HG02981 (cell line): ENCODE measurements around the gene SPTBN4.
A peak's percentile ranks its signal among the peaks of the same experiment; 100 is the strongest.
"Not testable (repeated sequence)": the region's sequence is repeated elsewhere in the genome, so short reads cannot be mapped to it uniquely, and the experiment has no call there.

Experiments used
- ATAC-seq: cut with Tn5 transposase; IDR thresholded peaks from one replicate; pipeline ENCODE4 v1.9.1; 2021; ENCODE audit warnings: mild to moderate bottlenecking, moderate library complexity; ENCODE audit not compliant: unreplicated experiment

The SPTBN4 gene

DNA sequence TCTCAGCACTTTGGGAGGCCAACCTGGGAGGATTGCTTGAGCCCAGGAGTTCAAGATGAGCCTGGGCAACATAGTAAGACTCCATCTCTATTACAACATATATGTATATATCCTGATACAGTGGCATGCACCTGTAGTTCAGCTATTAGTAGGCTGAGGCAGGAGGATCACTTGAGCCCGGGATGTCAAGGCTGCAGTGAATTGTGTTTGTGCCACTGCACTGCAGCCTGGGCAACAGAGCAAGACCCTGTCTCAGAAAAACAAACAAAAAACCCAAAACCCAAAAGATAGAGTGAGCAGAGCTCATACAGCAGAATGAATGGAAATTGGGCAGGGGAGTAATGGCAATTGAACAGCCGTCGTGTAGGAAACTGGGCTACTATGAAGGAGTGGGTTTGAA is 92.6 kb downstream of the SPTBN4 start:
- no peak for ATAC-seq

DNA sequence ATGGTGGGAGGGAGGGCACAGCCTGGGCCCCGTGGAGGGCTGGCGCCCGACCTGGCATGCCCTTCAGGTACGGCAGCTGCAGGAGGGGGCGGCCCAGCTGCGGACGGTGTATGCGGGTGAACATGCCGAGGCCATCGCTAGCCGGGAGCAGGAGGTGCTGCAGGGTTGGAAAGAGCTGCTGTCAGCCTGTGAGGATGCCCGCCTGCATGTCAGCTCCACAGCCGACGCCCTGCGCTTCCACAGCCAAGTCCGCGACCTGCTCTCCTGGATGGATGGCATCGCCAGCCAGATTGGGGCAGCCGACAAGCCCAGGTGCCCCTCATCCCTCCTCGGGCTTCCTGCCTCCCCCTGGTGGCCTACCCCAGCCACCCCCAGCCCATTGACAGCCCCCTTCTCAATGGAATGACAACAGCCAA is 93.3 kb downstream of the SPTBN4 start:
- ATAC-seq: no peak

DNA sequence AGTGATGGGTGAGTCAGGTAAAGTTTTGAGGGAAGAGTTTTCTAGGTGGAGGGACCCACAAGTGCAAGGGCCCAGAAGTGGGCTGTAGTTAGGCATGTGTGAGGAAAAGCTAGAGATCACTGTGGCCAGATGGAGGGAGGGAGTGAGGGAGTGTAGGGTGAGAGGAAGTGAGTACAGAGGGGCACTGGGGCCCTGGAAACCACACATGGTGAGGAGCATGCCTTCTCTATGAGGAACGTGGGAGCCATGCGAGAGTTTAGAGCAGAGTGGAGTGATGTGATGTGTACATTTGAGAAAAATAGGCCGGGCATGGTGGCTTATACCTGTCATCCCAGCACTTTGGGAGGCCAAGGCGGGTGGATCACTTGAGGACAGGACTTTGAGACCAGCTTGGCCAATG is 95.1 kb downstream of the SPTBN4 start:
- ATAC-seq: no peak

DNA sequence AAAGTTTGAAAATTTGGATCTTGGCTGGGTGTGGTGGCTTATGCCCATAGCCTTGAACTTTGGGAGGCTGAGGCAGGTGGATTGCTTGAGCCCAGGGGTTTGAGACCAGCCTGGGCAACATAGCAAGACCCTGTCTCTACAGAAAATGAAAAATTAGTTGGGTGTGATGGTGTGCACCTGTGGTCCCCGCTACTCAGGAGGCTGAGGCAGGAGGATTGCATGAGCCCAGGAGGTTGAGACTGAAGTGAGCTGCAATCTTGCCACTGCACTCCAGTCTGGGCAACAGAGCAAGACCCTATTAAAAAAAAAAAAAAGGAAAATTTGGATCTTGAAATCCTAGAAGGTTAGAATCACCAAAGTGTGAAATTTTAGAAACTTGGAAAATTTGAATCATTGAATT is 97.7 kb downstream of the SPTBN4 start:
- ATAC-seq: not testable (repeated sequence)

GRCh38 chr19:40565355-40565754 is 98.6 kb downstream of the SPTBN4 start:
- no peak for ATAC-seq

DNA sequence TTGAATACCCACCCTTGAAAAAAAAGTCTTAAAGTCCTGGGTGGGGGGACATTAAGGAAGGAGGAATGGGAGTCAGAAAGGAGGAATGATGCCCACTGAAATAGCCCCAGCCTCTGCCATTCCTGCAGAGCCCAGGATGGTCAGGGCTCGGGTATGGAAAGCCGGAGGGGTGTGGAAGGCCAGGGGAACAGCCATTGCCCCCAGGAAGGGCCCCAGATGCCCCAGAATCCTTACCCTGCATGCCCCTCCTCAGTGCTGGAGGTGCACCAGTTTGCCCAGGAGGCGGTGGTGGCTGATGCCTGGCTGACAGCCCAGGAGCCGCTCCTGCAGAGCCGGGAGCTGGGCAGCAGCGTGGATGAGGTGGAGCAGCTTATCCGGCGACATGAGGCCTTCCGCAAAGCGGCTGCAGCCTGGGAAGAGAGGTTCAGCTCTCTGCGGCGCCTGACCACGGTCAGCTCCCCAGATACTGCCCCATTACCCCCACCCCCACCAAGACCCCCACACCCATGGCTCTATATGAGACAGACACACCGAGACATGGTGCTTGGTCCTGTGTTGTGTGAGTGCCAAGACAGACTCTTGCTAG is 99.2 kb downstream of the SPTBN4 start:
- no peak for ATAC-seq

DNA sequence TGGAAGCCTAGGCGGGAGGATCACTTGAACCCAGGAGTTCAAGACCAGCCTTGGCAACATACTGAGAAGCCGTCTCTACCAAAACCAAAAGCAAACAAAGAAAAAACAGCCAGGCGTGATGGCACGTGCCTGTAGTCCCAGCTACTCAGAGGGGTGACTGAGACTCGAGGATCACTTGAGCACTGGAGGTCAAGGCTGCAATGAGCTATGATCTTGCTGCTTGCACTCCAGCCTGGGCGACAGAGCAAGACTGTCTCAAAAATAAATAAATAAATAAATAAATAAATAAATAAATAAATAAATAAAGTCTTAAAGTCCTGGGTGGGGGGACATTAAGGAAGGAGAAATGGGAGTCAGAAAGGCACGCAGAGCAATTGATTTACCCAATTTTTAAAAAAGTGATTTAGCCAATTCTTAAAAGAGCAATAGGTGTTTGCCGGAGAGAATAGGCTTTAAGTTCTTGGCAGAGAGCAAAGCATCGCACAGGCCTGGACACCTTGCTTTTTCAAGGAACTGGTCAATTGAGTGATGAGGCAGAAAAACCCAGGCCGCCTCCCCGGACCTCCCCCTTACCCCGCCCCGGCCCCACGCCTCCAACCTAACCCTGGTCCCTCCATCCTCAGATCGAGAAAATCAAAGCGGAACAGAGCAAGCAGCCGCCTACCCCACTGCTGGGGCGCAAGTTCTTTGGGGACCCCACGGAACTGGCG is 100.4 kb downstream of the SPTBN4 start:
- no peak for ATAC-seq

DNA sequence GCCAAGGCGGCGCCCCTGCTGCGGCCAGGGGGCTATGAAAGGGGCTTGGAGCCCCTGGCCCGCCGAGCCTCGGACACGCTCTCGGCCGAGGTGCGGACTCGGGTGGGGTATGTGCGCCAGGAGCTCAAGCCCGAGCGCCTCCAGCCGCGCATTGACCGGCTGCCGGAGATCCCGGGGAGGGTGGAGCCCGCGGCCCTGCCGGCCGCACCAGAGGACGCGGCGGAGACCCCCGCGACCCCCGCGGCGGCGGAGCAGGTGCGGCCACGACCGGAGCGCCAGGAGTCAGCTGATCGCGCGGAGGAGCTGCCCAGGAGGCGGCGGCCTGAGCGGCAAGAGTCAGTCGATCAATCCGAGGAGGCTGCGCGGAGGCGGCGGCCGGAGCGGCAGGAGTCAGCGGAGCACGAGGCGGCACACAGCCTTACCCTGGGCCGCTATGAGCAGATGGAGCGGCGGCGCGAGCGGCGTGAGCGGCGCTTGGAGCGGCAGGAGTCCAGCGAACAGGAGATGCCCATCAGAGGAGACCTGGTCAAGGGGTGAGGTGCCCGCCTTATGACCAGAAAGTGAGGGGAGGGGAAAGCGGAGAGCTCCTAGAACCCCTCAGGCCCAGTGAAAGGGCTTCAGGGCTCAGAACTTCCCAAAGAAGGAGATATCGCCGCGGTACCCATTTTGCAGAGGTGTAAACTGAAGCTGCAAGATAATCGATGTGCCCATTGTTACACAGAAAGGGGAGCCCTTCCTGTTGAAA is 101.1 kb downstream of the SPTBN4 start:
- no peak for ATAC-seq

GRCh38 chr19:40570313-40571004 is 103.7 kb downstream of the SPTBN4 start:
- ATAC-seq: peak; percentile 73

GRCh38 chr19:40571005-40571318 is 104.2 kb downstream of the SPTBN4 start:
- ATAC-seq: no peak

- ATAC-seq: no peak
Observed at GRCh38 chr19:40571831-40572495, 105.2 kb downstream of the SPTBN4 start.

GRCh38 chr19:40575326-40575725 is 108.5 kb downstream of the SPTBN4 start:
- ATAC-seq: no peak

DNA sequence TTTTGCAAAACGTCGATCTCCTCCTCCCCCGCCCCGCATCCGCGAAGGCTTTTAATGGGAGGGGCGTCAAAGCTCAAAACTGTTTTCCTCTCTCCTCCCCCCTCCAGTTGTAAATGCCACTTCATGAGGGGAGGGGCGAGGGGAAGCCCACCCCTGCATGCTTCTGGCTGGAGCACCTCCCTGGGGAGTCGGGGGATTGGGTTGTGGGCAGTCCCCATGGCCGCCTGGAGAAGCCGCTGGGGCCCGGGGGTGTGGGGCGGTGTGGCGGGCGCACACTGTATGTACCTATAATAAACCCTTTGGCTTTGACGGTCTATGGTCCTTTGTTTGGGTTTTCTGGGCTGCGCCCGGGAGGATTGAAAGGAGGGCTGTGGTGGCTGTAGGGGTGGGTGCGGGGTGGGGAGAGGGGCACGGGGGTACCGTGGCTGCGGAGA is 109.4 kb downstream of the SPTBN4 start:
- ATAC-seq: no peak

DNA sequence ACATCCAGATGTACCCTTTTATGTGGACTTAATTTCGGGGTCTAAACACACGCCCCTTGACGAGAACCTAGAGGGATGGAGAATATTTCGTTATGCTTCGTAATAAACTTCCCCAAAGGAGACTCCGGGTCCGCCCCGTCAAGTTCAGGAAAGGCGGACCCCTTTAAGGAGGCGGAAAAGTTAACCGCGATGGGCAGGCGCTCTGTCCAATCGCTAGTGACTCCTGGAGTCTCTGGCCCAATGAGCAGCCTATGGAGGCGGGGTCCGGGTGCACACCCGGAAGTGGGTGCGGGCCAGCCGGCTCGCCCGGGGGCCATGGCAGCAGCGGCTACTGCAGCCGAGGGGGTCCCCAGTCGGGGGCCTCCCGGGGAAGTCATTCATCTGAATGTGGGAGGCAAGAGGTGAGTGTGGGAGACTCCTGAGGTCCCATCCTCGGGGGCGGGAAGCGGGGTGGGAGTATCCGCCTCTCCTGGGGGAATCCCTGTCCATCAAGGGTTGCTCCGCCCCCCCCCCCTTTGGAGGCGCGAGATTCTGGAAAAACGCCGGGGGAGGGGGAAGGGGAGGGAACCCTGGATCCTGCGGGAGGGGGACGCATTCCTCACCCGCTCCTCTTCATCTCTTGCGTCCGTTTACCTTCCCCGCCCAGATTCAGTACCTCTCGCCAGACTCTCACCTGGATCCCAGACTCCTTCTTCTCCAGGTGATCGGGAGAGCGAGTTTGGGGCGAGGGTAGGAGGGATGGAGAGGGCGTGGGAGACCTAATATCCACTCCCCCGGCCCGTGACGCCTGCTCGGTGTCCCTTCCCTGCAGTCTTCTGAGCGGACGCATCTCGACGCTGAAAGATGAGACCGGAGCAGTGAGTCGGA is 110.0 kb downstream of the SPTBN4 start, which contains the start of gene SHKBP1:
Gene SHKBP1, plus strand, starts transcription at position 289 of the 867 bp plus-strand sequence. Its CDS starts 27 bp downstream, at position 316.
- peak; percentile 96 for ATAC-seq

DNA sequence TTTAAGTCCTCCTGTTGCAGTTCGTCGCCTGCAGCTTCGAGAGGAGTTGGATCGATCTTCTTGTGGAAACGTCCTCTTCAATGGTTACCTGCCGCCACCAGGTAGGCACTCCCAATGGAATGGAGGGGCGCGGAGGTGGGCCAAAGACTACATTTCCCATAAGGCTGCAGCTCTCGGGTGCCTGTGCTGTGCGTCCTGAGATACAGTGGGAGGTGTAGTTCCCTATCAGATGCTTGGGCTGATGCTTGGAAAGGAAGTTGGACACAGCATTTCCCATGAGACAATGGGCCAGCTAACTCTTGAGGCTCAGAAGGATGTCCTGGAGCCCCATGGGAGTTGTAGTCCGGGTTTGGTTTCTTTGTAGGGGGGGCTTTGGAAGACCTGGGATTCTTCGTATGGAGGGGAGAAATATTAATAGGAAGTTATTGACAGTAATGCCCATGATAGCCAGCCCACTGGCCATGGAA is 111.7 kb downstream of the SPTBN4 start:
- ATAC-seq: no peak

- no peak for ATAC-seq
Observed at GRCh38 chr19:40580619-40581018, 113.8 kb downstream of the SPTBN4 start.

DNA sequence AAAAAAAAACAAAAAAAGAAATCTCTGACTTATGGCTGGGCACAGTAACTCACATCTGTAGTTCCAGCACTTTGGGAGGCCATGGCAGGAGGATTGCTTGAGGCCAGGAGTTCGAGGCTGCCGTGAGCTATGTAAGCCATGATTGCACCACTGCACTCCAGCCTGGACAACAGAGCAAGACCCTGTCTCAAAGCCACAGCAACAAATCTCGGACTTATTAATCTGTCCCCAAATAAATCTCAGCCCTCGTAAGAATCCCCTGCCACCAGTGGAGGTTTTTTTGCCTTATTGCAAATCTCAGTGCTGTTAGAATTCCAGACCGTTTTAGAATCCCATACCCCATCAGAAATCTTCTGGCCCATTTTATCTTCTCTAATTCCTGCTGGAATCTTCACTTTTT is 114.7 kb downstream of the SPTBN4 start:
- no peak for ATAC-seq

DNA sequence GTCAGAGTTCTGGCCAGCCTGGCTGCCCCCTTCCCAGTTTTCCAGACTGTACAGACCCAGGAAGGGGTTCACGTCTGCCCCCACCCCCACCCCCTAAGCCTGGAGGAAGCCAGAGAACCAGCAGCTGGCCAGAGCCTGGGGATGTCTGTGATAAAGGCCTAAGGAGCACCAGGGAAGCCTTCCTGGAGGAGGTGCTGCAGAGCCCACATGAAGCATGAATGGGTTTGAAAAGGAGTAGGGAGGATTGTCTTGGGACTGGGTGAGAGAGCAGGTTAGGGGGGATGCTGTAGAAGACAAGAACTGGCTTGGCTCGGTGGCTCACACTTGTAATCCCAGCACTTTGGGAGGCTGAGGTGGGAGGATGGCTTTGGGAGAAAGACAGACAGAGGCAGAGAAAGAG is 115.7 kb downstream of the SPTBN4 start:
- ATAC-seq: no peak

- ATAC-seq: no peak
Observed at GRCh38 chr19:40583283-40583682, 116.5 kb downstream of the SPTBN4 start.

DNA sequence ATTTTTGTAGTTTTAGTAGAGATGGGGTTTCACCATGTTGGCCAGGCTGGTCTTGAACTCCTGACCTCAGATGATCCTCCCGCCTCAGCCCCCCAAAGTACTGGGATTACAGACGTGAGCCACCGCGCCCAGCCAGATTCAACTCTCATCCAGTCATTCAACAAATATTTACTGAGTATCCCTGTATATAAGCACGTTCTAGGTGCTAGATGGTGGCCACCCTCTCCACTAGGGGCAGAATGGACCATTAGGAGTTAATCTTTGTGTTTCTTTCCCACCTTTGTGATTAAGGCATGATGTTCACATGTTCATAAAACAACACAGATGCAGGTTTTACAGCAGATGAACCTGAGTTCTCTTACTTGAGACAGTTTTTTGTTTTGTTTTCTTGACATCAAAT is 117.2 kb downstream of the SPTBN4 start:
- no peak for ATAC-seq
